Non-pigmented ciliary epithelial cell (primary cell): ENCODE data around the gene CHAC1.
A peak's percentile ranks its signal among the peaks of the same experiment; 100 is the strongest.

Experiments
- DNase-seq: peaks from one replicate; pipeline ENCODE4 v3.0.0-alpha.2; 2010; ENCODE audit warnings: low read depth

The CHAC1 gene

GRCh38 chr15:40923551-40923950 lies 29.7 kb upstream of the CHAC1 start:
- DNase-seq, result no peak

GRCh38 chr15:40925495-40925862 lies 27.8 kb upstream of the CHAC1 start:
- DNase-seq, result no peak

GRCh38 chr15:40925863-40926658 lies 27.2 kb upstream of the CHAC1 start:
- DNase-seq, result no peak

- DNase-seq, result no peak
Measured at GRCh38 chr15:40926659-40927494, 26.4 kb upstream of the CHAC1 start.

GRCh38 chr15:40927495-40927872 lies 25.8 kb upstream of the CHAC1 start:
- no peak for DNase-seq

GRCh38 chr15:40927873-40928806 lies 25.1 kb upstream of the CHAC1 start:
- DNase-seq, result no peak

GRCh38 chr15:40928821-40929659 lies 24.2 kb upstream of the CHAC1 start, which contains the start of gene DLL4:
DLL4 (plus strand) TSS chr15:40929340; CDS start chr15:40929669, 329 bp downstream.
- no peak for DNase-seq

GRCh38 chr15:40929660-40930429 lies 23.4 kb upstream of the CHAC1 start:
- no peak for DNase-seq

- DNase-seq, result no peak
Measured at GRCh38 chr15:40930430-40931299, 22.6 kb upstream of the CHAC1 start.

- DNase-seq, result no peak
Measured at GRCh38 chr15:40931300-40932142, 21.8 kb upstream of the CHAC1 start.

- no peak for DNase-seq
Measured at GRCh38 chr15:40932156-40932555, 21.1 kb upstream of the CHAC1 start.

- no peak for DNase-seq
Measured at GRCh38 chr15:40932649-40933516, 20.4 kb upstream of the CHAC1 start.

GRCh38 chr15:40933517-40933902 lies 19.8 kb upstream of the CHAC1 start:
- DNase-seq, result no peak

- DNase-seq, result no peak
Measured at GRCh38 chr15:40934457-40934856, 18.8 kb upstream of the CHAC1 start.

GRCh38 chr15:40936234-40936708 lies 17.0 kb upstream of the CHAC1 start:
- DNase-seq, result no peak

GRCh38 chr15:40936709-40937666 lies 16.3 kb upstream of the CHAC1 start:
- peak; percentile 48 for DNase-seq
